K562 (cell line): Measurements from ENCODE around the gene PNPLA2. TPM values are rescaled to one million over a fixed set of nuclear protein-coding genes. Genes with fewer than 3 reads are reported as not detected.
A peak's percentile ranks its signal among the peaks of the same experiment; 100 is the strongest.

ENCODE experiments used
- FIP1L1 ChIP-seq: fragments of 200-400 bp; formaldehyde crosslinking; IDR thresholded peaks from 2 replicates; pipeline ENCODE4 v1.6.1; 2018; ENCODE audit warnings: mild to moderate bottlenecking, low read depth, low read length; ENCODE audit not compliant: poor library complexity, severe bottlenecking
- HDAC8 ChIP-seq: fragments of 450-650 bp; IDR thresholded peaks from 2 replicates; pipeline ENCODE4 v1.6.1; 2016; ENCODE audit warnings: mild to moderate bottlenecking, missing genetic modification characterization, moderate library complexity, missing compliant biosample characterization
- KDM5B ChIP-seq: fragments of 200-600 bp; sonication (generic); IDR thresholded peaks from 2 replicates; pipeline ENCODE4 v1.6.1; 2012; ENCODE audit warnings: low read depth, mild to moderate bottlenecking, moderate library complexity, low read length, control low read depth, inconsistent platforms; ENCODE audit not compliant: insufficient replicate concordance
- KLF13 ChIP-seq: fragments of 450-650 bp; IDR thresholded peaks from 2 replicates; pipeline ENCODE4 v1.6.1; 2016; ENCODE audit warnings: missing genetic modification characterization, low read depth, mild to moderate bottlenecking, missing compliant biosample characterization, moderate library complexity, borderline replicate concordance
- MEF2A ChIP-seq: IDR thresholded peaks from 2 replicates; pipeline ENCODE4 v1.6.1; 2011; ENCODE audit warnings: low read depth, mild to moderate bottlenecking, low read length, moderate library complexity; ENCODE audit not compliant: control insufficient read depth
- MGA ChIP-seq: fragments of 450-650 bp; IDR thresholded peaks from 2 replicates; pipeline ENCODE4 v1.6.1; 2016; ENCODE audit warnings: mild to moderate bottlenecking, moderate library complexity
- SAP30 ChIP-seq: fragments of 200-600 bp; sonication (generic); IDR thresholded peaks from 2 replicates; pipeline ENCODE4 v1.6.1; 2012; ENCODE audit warnings: borderline replicate concordance, low read depth, mild to moderate bottlenecking, moderate library complexity, low read length, control low read depth, inconsistent platforms; ENCODE audit not compliant: insufficient read depth, poor library complexity, severe bottlenecking
- SMARCC2 ChIP-seq: fragments of 450-650 bp; IDR thresholded peaks from 2 replicates; pipeline ENCODE4 v1.6.1; 2017; ENCODE audit warnings: antibody characterized with exemption, moderate library complexity, mild to moderate bottlenecking, low read depth
- SRSF1 ChIP-seq: fragments of 200-400 bp; formaldehyde crosslinking; IDR thresholded peaks from 2 replicates; pipeline ENCODE4 v1.6.1; 2017; ENCODE audit warnings: mild to moderate bottlenecking, low read depth, low read length, moderate library complexity
- TEAD1 ChIP-seq, 2 experiments: fragments of 450-650 bp in 1 of 2; sonication (generic) in 1 of 2; formaldehyde crosslinking; IDR thresholded peaks; 2 replicates each; pipeline versions ENCODE4 v1.4.0 to v1.8.0; 2020 to 2022; ENCODE audit warnings: mild to moderate bottlenecking in 2 of 2, missing genetic modification reagents in 1 of 2
- ZHX1 ChIP-seq: fragments of 150-350 bp; conservative IDR thresholded peaks from 2 replicates; pipeline ENCODE4 v1.6.1; 2014; ENCODE audit warnings: low read length
- ZKSCAN1 ChIP-seq: fragments of 150-350 bp; IDR thresholded peaks from 2 replicates; pipeline ENCODE4 v1.6.1; 2016; ENCODE audit warnings: low read depth, low read length
- polyA plus RNA-seq, 8 experiments: library from polyadenylated mRNA; depleted of rRNA in 4 of 8; stranded (reverse) in 5 of 8; unstranded in 3 of 8; fragments of >200 nt; fragmentation: Nextera tagmentation in 2 of 8; fragmentation: Illumina TruSeq in 1 of 8; extraction: Ambion mirVana in 2 of 8; extraction: Trizol in 1 of 8; gene quantifications; 2 replicates each; pipeline versions ENCODE4 v1.2.1 to v1.2.3, GENCODE V29; 2011 to 2014; ENCODE audit warnings: inconsistent platforms in 1 of 8, missing spikeins in 1 of 8
- total RNA-seq, 7 experiments: library from RNA; depleted of rRNA in 6 of 7; stranded (reverse); fragments of >200 nt in 6 of 7; fragmentation: Illumina TruSeq in 2 of 7; extraction: Trizol in 2 of 7; gene quantifications; 2 replicates each; pipeline versions ENCODE4 v1.2.1 to v1.2.3, GENCODE V29; 2011 to 2021; ENCODE audit warnings: low replicate concordance in 1 of 7

Gene PNPLA2
- total and polyA plus RNA-seq, 9 of the 15 experiments (the other 6 are each of a cell fraction or from before 2014, with no cell fraction given): 0.39 to 87.1 (median 8.4) TPM

- TF ChIP-seq MGA: peak; percentile 67
- 0 out of 2 replicates have a peak, but pooled peaks have one; percentile 28 for TF ChIP-seq ZKSCAN1
- no peak for TF ChIP-seq KDM5B
- no peak for TF ChIP-seq FIP1L1
- TF ChIP-seq SMARCC2: no peak
- peak; percentile 60 to 92; a peak in 3 of 4 replicates for TF ChIP-seq TEAD1 (CRISPR knock-in tag; IDR thresholded peaks at IDR 0.05)
- no peak; the same call in 1 of the 2 replicates for TF ChIP-seq SRSF1
- TF ChIP-seq SAP30: peak; percentile 86
- no peak for TF ChIP-seq KLF13 (tag)
- TF ChIP-seq ZHX1: no peak
- TF ChIP-seq HDAC8 (tag): no peak; the same call in 1 of the 2 replicates
- no peak for TF ChIP-seq MEF2A
These were observed 9.3 kb upstream of the PNPLA2 start, which contains the start of gene RPLP2 (continued) for GRCh38 chr11:809287-810039.
